GM21619 (cell line): Measurements from ENCODE around the gene HSPA1A.
"Not testable (repeated sequence)": the region's sequence is repeated elsewhere in the genome, so short reads cannot be mapped to it uniquely, and the experiment has no call there.

Experiments
- ATAC-seq: cut with Tn5 transposase; IDR thresholded peaks from one replicate; pipeline ENCODE4 v1.9.1; 2021; ENCODE audit not compliant: unreplicated experiment

Gene HSPA1A

DNA sequence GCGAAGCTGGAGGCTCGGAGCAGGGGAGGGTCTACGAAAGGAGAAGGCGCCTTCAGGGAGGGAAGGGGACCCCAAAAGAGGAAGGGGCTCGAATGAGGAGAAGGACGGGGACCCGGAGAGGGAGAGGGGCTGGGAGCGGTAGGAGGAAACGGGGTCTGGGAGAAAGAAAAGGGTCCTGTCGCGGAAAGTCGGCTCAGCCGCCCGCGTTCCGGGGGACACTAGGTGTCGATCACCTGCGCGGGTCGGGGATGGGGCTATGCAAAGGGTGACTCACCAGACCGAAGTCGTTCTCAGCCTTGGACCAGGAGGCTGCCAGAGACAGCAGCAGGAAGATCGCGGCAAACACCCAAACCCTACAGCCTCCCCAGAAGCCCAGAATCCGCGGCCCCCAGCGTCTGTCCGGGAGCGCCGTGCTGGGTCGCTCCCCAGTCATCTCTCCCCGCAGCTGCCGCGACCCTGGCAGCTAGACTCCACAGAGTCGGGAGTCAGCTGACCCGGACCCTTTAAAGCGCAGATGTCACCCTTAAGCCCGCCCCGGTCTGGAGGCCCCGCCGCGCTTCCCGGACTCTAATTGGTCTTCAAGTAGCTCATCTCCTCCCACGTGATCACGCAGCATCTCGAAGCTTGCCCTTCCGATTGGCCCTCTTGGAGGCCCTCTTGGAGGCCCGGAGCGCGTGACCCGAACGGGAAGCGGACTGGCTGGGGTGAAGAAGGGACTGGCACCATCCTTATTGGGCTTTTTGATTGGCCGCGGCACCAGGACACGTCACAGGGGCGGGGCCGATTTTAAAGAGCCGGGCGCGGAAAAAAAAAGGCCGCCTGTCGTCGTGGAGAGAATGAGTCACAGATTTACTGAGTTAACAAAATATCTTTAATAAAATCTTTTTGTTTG is 47.2 kb downstream of the HSPA1A start, which contains the start of gene NEU1:
NEU1 (minus strand) TSS at position 478 of the 892 bp plus-strand sequence; CDS start at position 433, 45 bp downstream.
- peak; percentile 89 for ATAC-seq

DNA sequence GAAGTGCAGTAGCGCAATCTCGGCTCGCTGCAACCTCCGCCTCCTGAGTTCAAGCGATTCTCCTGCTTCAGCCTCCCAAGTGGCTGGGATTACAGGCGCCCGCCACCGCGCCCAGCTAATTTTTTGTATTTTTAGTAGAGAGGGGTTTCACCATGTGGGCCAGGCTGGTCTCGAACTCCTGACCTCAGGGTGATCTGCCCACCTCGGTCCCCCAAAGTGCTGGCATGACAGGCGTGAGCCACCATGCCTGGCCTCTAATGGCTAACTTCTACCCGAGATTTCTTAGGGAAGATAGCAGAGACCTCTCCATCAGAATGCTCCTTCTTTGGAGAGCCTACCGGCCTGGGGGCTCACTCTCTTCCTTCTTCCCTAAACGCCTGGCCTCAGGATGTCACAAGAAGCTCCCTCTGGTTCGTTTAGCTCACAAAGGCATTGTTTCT is 48.8 kb downstream of the HSPA1A start:
- ATAC-seq, result not testable (repeated sequence)

DNA sequence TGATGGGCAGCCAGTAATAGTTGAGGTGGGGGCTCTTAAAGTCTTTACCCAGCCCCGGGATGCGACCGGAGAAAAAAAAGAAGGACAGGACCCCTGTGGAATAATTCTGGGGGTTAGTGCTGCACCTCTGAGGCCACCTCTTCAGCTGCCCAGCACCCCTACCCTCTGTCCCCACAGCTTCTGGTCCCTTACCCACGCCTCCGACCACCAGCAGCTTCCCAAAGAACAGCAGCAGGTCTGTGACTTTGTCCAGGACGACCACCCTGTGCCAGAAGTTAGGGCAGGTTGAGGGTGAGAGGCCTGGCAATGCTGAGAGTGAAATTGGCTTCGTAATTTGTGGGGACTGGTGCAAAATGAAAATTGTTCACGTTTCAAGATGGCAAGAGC is 49.5 kb downstream of the HSPA1A start:
- ATAC-seq, result no peak

DNA sequence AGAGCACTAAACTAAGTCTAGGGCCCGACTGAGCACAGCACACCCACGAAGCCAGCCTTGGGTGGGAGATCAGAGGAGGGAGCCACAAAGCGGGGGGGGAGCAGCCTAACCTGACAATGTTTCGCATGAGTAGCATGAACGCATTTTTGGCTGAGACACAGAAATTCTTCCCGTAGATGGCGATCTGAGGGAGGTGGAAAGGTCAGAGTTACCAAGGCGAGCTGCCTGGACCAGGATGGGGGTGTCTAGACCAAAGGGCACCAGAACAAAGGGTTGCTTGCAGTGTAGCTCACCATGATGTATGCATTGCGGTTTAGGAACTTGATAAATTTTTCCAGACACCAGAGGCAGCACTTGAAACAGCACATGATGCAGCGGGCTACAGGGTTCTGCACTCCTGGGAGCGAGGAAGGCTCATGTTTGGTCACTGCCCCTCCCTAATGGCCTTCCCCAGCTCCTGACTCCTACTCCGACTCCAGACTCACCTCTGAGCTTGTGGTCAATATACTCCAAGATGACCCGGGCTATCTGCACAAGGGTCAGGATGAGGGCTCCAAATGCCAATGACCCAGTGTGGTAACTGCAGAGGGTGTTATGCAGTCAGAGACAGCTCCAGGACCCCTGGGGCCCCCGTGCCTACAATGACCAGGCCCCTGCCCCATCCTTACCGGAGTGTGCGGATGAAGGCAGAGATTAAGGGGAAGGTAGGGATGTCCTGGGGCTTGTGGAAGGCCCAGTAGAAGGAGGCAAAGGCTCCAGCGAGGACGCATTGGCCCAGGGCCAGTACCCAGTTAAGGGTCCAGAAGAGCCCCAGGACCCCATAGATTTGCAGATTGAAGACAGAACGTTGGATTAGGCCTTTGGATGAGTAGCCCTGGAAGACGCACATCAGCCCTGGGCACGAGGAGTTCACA is 50.1 kb downstream of the HSPA1A start:
- ATAC-seq, result no peak
